Measurements from ENCODE around the gene RGS7BP.

RGS7BP gene

DNA sequence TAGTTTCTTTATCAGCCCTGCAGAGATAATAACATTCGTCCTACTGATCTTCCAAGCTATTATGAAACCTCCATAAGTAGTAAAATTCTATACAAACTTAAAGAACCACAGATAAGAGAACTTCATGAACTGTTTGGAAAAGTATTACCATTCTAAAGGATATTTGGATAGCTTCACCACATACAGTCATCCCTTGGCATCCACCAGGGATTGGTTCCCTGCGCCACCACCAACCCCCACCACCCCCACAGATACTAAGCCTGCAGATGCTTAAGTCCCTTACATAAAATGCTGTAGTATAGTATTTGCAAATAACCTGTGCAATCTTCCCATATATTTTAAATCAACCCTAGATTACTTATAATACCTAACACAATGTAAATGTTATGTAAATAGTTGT is 123.1 kb downstream of the RGS7BP start:
- no peak overlapping the region for H3K27ac ChIP-seq
- no peak for TF ChIP-seq ZFX (IDR thresholded peaks at IDR 0.05; ENCODE audit: borderline replicate concordance)
- TF ChIP-seq, protein P1, sequence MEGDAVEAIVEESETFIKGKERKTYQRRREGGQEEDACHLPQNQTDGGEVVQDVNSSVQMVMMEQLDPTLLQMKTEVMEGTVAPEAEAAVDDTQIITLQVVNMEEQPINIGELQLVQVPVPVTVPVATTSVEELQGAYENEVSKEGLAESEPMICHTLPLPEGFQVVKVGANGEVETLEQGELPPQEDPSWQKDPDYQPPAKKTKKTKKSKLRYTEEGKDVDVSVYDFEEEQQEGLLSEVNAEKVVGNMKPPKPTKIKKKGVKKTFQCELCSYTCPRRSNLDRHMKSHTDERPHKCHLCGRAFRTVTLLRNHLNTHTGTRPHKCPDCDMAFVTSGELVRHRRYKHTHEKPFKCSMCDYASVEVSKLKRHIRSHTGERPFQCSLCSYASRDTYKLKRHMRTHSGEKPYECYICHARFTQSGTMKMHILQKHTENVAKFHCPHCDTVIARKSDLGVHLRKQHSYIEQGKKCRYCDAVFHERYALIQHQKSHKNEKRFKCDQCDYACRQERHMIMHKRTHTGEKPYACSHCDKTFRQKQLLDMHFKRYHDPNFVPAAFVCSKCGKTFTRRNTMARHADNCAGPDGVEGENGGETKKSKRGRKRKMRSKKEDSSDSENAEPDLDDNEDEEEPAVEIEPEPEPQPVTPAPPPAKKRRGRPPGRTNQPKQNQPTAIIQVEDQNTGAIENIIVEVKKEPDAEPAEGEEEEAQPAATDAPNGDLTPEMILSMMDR (IDR thresholded peaks at IDR 0.05), result no peak

DNA sequence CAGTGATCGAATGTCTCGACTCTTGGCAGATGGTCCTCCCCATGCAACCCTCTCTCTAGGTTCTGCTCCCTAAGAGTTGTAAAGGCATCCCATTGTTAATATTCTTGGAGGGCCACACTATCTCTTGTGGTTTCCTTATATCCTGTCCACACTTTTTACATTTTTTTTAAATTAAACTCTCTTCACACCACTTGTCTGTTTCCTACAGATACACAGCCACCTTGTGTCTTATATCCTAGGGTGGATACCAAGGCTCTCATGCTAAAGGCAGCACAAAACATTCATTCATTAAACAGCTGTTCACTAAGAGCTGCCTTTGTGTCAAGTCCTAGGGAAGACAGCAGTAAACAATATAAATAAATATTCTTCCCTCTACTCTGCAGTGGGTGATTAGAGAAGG is 124.0 kb downstream of the RGS7BP start:
- H3K27ac ChIP-seq, result no peak overlapping the region
- no peak for TF ChIP-seq ZFX (IDR thresholded peaks at IDR 0.05; ENCODE audit: borderline replicate concordance)
- TF ChIP-seq, protein P1 (IDR thresholded peaks at IDR 0.05), result no peak

DNA sequence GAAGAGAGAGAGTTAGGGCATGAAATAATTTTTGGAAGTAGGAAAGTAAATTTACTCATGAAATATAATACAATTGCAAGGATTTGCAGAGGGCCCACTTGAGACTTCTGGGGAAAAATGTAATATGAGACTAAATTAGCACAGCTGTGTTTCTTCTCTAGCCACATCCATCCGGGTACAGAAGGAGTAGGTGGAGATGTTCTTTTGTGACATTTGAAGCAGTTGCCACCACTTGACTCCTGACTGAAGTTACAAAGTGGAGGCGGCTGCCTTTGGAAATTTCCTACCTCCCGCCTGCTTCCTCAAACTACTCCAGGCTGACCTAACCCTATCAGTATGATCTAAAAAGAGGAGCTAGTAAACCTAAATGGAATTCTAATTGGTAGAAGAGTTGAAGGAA is 126.4 kb downstream of the RGS7BP start:
- no peak overlapping the region for H3K27ac ChIP-seq
- no peak for TF ChIP-seq ZFX (IDR thresholded peaks at IDR 0.05; ENCODE audit: borderline replicate concordance)

DNA sequence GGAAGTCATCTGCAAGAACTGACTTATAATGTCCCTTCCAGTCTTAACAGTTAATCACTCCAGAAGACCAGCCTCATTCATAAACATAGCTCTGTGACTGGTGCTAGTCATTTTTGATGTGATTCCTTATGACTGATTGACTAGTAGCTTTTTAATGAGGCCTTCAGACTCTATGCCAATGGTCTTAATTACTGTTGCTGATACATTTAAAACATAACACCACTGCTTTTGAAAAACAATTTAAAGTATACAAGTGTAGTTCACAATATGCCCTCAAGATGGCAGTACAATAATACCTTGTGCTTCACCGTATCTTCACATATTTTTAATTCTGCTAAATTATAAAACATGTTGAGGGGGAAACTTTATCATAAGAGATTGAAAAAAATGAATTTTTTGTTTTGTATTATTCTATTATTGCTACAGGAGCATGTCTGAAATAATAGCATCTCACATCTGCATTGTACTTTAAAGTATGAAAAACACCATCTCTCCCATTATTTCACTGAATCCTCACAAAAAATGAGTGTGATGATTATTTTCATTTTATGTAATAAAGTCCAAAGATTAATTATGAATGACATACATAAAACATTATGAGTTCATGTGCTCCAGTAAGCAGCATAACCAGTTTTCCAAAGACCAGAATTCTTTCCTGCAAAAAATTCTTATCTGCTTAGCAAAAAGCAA is 129.3 kb downstream of the RGS7BP start:
- no peak overlapping the region for H3K27ac ChIP-seq
- TF ChIP-seq, protein P1 (IDR thresholded peaks at IDR 0.05), result peak; percentile 80
- no peak for TF ChIP-seq ZFX (IDR thresholded peaks at IDR 0.05; ENCODE audit: borderline replicate concordance)

DNA sequence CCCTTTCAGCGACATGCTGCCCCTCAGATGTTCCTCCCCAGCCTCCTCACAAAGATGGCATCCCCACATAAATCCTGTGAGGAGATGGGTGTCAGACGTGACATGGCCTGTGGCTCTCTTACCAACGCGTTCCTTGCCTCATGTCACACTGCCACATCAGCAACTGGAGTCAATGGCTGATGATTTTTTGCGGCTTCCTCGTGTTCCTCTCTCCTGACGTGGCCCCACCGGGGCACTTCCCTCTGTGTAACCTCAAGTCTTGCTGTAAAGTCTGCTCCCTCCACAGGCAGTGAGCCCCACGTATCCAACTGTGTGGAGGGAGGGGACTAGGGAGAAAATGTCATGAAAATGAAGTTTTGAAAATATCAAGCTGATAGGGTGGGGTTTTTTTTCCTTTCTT is 131.3 kb downstream of the RGS7BP start:
- no peak overlapping the region for H3K27ac ChIP-seq
- no peak for TF ChIP-seq ZFX (IDR thresholded peaks at IDR 0.05; ENCODE audit: borderline replicate concordance)
- TF ChIP-seq, protein P1 (IDR thresholded peaks at IDR 0.05), result no peak

DNA sequence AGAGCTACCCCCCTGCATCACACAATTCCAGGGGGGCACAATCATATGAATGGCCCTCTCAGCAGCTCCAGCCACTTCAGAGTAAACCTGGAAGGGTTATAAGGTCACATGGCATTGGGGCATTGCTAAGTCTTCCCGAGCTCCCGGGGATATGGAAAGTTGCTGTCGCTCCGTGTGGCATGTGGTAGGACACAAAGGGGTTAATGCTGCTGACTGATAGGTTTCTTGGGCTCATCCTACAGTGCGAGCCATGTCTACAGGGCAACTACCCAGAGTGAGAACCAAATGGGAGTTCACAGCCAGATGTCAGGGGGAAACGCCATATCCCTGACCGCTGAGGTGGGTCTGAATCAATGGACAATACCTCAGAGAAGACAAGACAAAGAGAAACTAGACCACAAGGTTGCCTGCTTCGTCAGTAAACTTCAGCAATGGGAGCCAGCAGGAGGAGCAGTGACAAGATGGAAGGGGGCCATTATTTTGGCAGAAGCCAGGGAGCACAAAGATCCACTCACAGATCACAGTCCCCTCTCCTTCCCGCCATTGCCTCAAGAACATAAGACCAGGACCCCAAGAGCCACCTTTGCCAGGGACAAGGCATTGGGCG is 132.1 kb downstream of the RGS7BP start:
- H3K27ac ChIP-seq, result no peak overlapping the region
- no peak for TF ChIP-seq ZFX (IDR thresholded peaks at IDR 0.05; ENCODE audit: borderline replicate concordance)
- TF ChIP-seq, protein P1 (IDR thresholded peaks at IDR 0.05), result peak; percentile 28; the same call in 1 of the 2 replicates

DNA sequence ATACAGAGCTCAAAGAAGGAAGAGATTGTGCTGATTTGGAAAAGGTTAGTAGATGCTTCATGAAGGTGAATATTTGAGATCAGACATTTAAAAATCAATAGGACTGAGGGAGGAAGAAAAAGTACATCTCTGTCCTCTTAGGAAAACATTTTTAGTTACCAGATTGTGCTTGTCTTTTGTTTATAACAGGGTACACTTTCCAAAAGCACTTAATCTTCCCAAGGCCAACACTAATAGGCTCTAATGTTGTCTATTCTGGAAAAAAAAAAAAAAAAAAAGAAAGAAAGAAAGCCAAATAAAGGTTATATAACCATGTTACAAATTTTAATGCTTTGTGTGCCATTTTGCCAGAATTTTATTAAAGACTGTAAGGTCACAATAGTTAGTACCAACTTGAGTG is 139.0 kb downstream of the RGS7BP start:
- H3K27ac ChIP-seq, result no peak overlapping the region
- no peak for TF ChIP-seq ZFX (IDR thresholded peaks at IDR 0.05; ENCODE audit: borderline replicate concordance)
- TF ChIP-seq, protein P1 (IDR thresholded peaks at IDR 0.05), result no peak
